ENCODE measurements around the gene ST6GAL2. TPM values are rescaled to one million over a fixed set of nuclear protein-coding genes. Genes with fewer than 3 reads are reported as not detected.

The ST6GAL2 gene
- polyA plus RNA-seq, 1 donor (not counting 4 experiments of a cell fraction or from before 2014, with no cell fraction given), result 0.14 TPM

- H3K4me1 ChIP-seq (ENCODE audit: control insufficient read depth, extremely low read depth, insufficient read depth, low read length), result no peaks in the 10 kb centered on the region
- dilution Hi-C loops (cut with MboI; ENCODE audit: extremely low pct_ligation_motif_present, low sequenced_read_pairs), result no loop called here
- H3K4me3 ChIP-seq (ENCODE audit: control insufficient read depth in 2 of 3, extremely low read depth in 1 of 3, insufficient read depth in 2 of 3, low read depth in 1 of 3, low read length in 3 of 3), result no peak overlapping the region
- H3K9ac ChIP-seq (ENCODE audit: control insufficient read depth, extremely low read depth, insufficient read depth, low read length), result no peak overlapping the region
- H3K36me3 ChIP-seq (ENCODE audit: control insufficient read depth in 2 of 2, extremely low read depth in 1 of 2, insufficient read depth in 2 of 2, low read length in 2 of 2), result no peaks in the 10 kb centered on the region
- H4K20me1 ChIP-seq (ENCODE audit: control insufficient read depth, extremely low read depth, insufficient read depth, low read length), result no peaks in the 10 kb centered on the region
- no peaks in the 10 kb centered on the region for H3K79me2 ChIP-seq (ENCODE audit: control insufficient read depth, insufficient read depth, low read length)
- TF ChIP-seq EZH2 (IDR thresholded peaks at IDR 0.05; ENCODE audit: low read length), result no peak
- no peak for TF ChIP-seq CTCF (optimal IDR thresholded peaks at IDR 0.05 in 1 of 3, IDR thresholded peaks at IDR 0.05 in 1 of 3, conservative IDR thresholded peaks at IDR 0.05 in 1 of 3; ENCODE audit: extremely low read depth in 1 of 3, insufficient read depth in 2 of 3, low read length in 3 of 3)
- H2AFZ ChIP-seq (ENCODE audit: control insufficient read depth, low read length), result no peak overlapping the region
- FAIRE-seq (no peak), DNase-seq (ENCODE audit: low read depth, low spot score) (no peak)
- no peaks in the 10 kb centered on the region for H3K9me3 ChIP-seq (ENCODE audit: control insufficient read depth, low read depth, low read length)
- no peaks in the 10 kb centered on the region for H3K27me3 ChIP-seq (ENCODE audit: control insufficient read depth, extremely low read depth, insufficient read depth, low read length)
- H3K27ac ChIP-seq (ENCODE audit: control insufficient read depth, insufficient read depth, low read length), result no peak overlapping the region
- H3K4me2 ChIP-seq (ENCODE audit: control insufficient read depth, extremely low read depth, insufficient read depth, low read depth, low read length), result no peak overlapping the region
- no peaks in the 10 kb centered on the region for H3K9me1 ChIP-seq (ENCODE audit: control insufficient read depth, extremely low read depth, insufficient read depth, low read length)
Measured at GRCh38 chr2:106798826-106799552, 87.0 kb downstream of the ST6GAL2 start.

GRCh38 chr2:106797494-106797893, 88.5 kb downstream of the ST6GAL2 start:
- no peak overlapping the region for H3K27ac ChIP-seq (ENCODE audit: control insufficient read depth, insufficient read depth, low read length)
- dilution Hi-C loops (cut with MboI; ENCODE audit: extremely low pct_ligation_motif_present, low sequenced_read_pairs), result no loop called here
- H3K79me2 ChIP-seq (ENCODE audit: control insufficient read depth, insufficient read depth, low read length), result no peaks in the 10 kb centered on the region
- H3K27me3 ChIP-seq (ENCODE audit: control insufficient read depth, extremely low read depth, insufficient read depth, low read length), result no peaks in the 10 kb centered on the region
- H3K4me1 ChIP-seq (ENCODE audit: control insufficient read depth, extremely low read depth, insufficient read depth, low read length), result no peaks in the 10 kb centered on the region
- no peak for TF ChIP-seq EZH2 (IDR thresholded peaks at IDR 0.05; ENCODE audit: low read length)
- no peak for TF ChIP-seq CTCF (optimal IDR thresholded peaks at IDR 0.05 in 1 of 3, IDR thresholded peaks at IDR 0.05 in 1 of 3, conservative IDR thresholded peaks at IDR 0.05 in 1 of 3; ENCODE audit: extremely low read depth in 1 of 3, insufficient read depth in 2 of 3, low read length in 3 of 3)
- H3K9me1 ChIP-seq (ENCODE audit: control insufficient read depth, extremely low read depth, insufficient read depth, low read length), result no peaks in the 10 kb centered on the region
- no peaks in the 10 kb centered on the region for H3K36me3 ChIP-seq (ENCODE audit: control insufficient read depth in 2 of 2, extremely low read depth in 1 of 2, insufficient read depth in 2 of 2, low read length in 2 of 2)
- H3K4me3 ChIP-seq (ENCODE audit: control insufficient read depth in 2 of 3, extremely low read depth in 1 of 3, insufficient read depth in 2 of 3, low read depth in 1 of 3, low read length in 3 of 3), result no peak overlapping the region
- DNase-seq (ENCODE audit: low read depth, low spot score) (no peak), FAIRE-seq (no peak)
- no peak overlapping the region for H3K4me2 ChIP-seq (ENCODE audit: control insufficient read depth, extremely low read depth, insufficient read depth, low read depth, low read length)
- H3K9ac ChIP-seq (ENCODE audit: control insufficient read depth, extremely low read depth, insufficient read depth, low read length), result no peak overlapping the region
- H2AFZ ChIP-seq (ENCODE audit: control insufficient read depth, low read length), result no peak overlapping the region
- no peaks in the 10 kb centered on the region for H4K20me1 ChIP-seq (ENCODE audit: control insufficient read depth, extremely low read depth, insufficient read depth, low read length)
- H3K9me3 ChIP-seq (ENCODE audit: control insufficient read depth, low read depth, low read length), result no peaks in the 10 kb centered on the region

Data from keratinocyte (primary cell).